GM12891 (cell line): Measurements from ENCODE around the gene ARHGEF19.

Experiments used
- POLR2A ChIP-seq: IDR thresholded peaks from 2 replicates; pipeline ENCODE4 v1.6.1; 2011; ENCODE audit warnings: low read depth, low read length, control low read depth
- POLR2AphosphoS5 ChIP-seq: IDR thresholded peaks from 2 replicates; pipeline ENCODE4 v1.6.1; 2011; ENCODE audit warnings: low read depth, low read length, control low read depth
- TAF1 ChIP-seq: IDR thresholded peaks from 2 replicates; pipeline ENCODE4 v1.6.1; 2011; ENCODE audit warnings: low read depth, low read length, control low read depth

DNA sequence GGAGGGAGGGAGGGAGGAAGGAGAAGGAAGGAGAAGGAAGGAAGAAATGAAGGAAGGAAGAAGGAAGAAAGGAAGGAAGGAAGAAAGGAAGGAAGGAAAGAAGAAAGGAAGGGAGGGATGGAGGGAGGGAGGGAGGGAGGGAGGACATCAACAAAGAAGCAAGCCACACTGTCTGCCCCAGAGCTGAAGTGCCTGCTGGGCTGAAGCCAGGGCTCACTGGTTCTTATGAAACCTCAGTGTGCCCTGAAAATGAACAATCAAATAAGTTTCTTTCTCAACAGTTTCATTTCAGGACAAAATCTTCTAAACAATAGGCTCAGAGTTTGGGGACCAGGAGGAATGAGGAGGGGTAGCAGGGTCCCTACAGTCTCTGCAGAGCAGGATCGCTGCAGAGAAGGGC, 21.1 kb downstream of the ARHGEF19 start:
- no peak for TF ChIP-seq TAF1
- TF ChIP-seq POLR2A, result no peak
- TF ChIP-seq POLR2AphosphoS5, result no peak
